ENCODE data around the gene SIRT7.
A peak's percentile ranks its signal among the peaks of the same experiment; 100 is the strongest.
"Not testable (repeated sequence)": the region's sequence is repeated elsewhere in the genome, so short reads cannot be mapped to it uniquely, and the experiment has no call there.

The SIRT7 gene

GRCh38 chr17:81920612-81921536 lies 2.9 kb upstream of the SIRT7 start:
- Histone ChIP-seq H3K4me1 (ENCODE audit: control insufficient read depth in 5 of 5, insufficient read depth in 5 of 5, low read length in 5 of 5) (peaks cover 8 to 86% (median 78%) of the 10 kb centered on the region in 5 donors), H3K4me3 (ENCODE audit: low read depth in 1 of 5, low read length in 5 of 5) (peak overlapping the region in 1 of 5 donors; percentile 21), H3K36me3 (ENCODE audit: control insufficient read depth in 5 of 5, insufficient read depth in 5 of 5, low read length in 5 of 5) (peaks cover 0 to 36% (median 22%) of the 10 kb centered on the region in 5 donors), H3K9ac (ENCODE audit: low read length in 5 of 5) (peak overlapping the region in 3 of 5 donors; percentile 9 to 41 (median 17)), H3K27ac (ENCODE audit: low read depth, low read length) (no peak overlapping the region), H3K9me3 (ENCODE audit: control insufficient read depth in 5 of 5, low read length in 5 of 5) (no peaks in the 10 kb centered on the region), H3K27me3 (ENCODE audit: control insufficient read depth in 5 of 5, insufficient read depth in 4 of 5, low read length in 5 of 5) (no peaks in the 10 kb centered on the region)

DNA sequence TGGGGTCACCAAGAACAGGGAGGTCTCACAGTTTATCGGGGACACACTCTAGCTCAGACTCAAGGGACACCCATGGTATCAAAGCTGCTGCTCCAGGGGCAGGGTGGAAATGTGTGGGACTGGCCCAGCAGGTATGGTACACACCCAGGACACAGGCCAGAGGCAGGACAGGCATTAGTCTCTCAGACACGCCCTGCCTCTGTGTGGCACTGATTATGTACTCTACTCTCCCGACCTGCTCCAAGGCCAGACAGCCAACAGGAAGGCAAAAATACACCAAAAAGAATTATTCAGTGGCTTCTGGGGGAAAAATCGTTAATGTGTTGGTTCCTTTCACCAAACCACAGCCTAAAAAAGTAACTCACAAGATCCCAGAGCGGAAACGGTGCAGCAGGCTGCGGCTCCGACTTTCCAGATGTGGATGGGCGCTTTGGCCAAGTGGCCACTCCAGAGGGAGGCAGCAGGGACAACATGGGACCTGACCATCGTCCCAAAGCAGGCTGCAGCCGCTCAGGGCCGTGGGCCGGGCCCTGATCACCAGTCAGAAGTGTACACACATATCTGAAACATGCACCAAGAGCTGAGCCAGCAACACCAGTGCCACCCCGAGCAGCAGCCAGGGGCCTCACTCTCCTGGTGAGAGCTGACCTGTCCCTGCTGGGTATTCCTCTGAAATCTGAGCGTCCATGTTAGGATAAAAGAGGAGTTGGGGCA lies 1.0 kb upstream of the SIRT7 start:
- no peaks in the 10 kb centered on the region for H3K9me3 ChIP-seq (ENCODE audit: control insufficient read depth in 5 of 5, low read length in 5 of 5)
- H3K4me1 ChIP-seq (ENCODE audit: control insufficient read depth in 5 of 5, insufficient read depth in 5 of 5, low read length in 5 of 5): peaks cover 5 to 69% (median 60%) of the 10 kb centered on the region in 5 donors
- H3K4me3 ChIP-seq (ENCODE audit: low read depth in 1 of 5, low read length in 5 of 5): no peak overlapping the region
- H3K36me3 ChIP-seq (ENCODE audit: control insufficient read depth in 5 of 5, insufficient read depth in 5 of 5, low read length in 5 of 5): peaks cover 0 to 55% (median 40%) of the 10 kb centered on the region in 5 donors
- no peak overlapping the region for H3K27ac ChIP-seq (ENCODE audit: low read depth, low read length)
- no peaks in the 10 kb centered on the region for H3K27me3 ChIP-seq (ENCODE audit: control insufficient read depth in 5 of 5, insufficient read depth in 4 of 5, low read length in 5 of 5)
- no peak overlapping the region for H3K9ac ChIP-seq (ENCODE audit: low read length in 5 of 5)

- peak overlapping the region in 4 of 5 donors; percentile 70 to 79 (median 75) for H3K4me3 ChIP-seq (ENCODE audit: low read depth in 1 of 5, low read length in 5 of 5)
Observed at GRCh38 chr17:81918333-81918669, 325 bp upstream of the SIRT7 start.

DNA sequence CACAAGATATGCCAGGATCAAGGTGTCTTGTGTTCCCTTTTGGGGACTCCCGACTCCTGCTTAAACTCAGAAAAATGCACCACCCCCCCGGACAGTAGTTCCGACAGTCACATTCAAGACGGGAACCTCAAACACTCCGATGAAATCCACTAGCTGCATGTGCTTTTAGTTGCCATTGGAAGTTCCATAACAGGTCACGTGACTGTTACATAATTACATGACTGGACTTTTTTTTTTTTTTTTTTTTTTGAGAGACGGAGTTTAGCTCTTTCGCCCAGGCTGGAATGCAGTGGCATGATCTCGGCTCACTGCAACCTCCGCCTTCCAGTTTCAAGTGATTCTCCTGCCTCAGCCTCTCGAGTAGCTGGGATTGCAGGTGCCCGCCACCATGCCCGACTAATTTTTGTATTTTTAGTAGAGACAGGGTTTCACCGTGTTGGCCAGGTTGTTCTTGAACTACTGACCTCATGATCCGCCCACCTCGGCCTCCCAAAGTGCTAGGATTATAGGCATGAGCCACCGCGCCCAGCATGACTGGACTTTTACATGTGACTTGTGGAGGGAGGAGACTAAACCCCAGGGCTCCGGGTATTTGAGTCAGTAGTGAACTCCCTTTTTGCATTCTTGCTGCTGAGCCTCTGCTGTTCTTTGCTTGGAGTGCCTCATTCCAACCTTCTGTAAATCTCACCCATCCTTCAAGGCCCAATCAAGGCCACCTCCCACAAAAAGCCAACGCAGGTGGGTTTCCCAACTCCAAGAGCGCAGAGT lies 1.6 kb downstream of the SIRT7 start:
- Histone ChIP-seq H3K4me3 (ENCODE audit: low read depth in 1 of 5, low read length in 5 of 5) (peak overlapping the region in 4 of 5 donors; percentile 68 to 79 (median 75)), H3K4me1 (ENCODE audit: control insufficient read depth in 5 of 5, insufficient read depth in 5 of 5, low read length in 5 of 5) (peaks cover 5 to 51% (median 38%) of the 10 kb centered on the region in 5 donors)

More at GRCh38 chr17:81918333-81918669, 325 bp upstream of the SIRT7 start:
- H3K36me3 ChIP-seq (ENCODE audit: control insufficient read depth in 5 of 5, insufficient read depth in 5 of 5, low read length in 5 of 5): peaks cover 0 to 62% (median 47%) of the 10 kb centered on the region in 5 donors
- H3K9me3 ChIP-seq (ENCODE audit: control insufficient read depth in 5 of 5, low read length in 5 of 5); H3K9ac ChIP-seq (ENCODE audit: low read length in 5 of 5); H3K27ac ChIP-seq (ENCODE audit: low read depth, low read length); H3K27me3 ChIP-seq (ENCODE audit: control insufficient read depth in 5 of 5, insufficient read depth in 4 of 5, low read length in 5 of 5): not testable (repeated sequence)
- H3K4me1 ChIP-seq (ENCODE audit: control insufficient read depth in 5 of 5, insufficient read depth in 5 of 5, low read length in 5 of 5): peaks cover 5 to 62% (median 54%) of the 10 kb centered on the region in 5 donors

DNA sequence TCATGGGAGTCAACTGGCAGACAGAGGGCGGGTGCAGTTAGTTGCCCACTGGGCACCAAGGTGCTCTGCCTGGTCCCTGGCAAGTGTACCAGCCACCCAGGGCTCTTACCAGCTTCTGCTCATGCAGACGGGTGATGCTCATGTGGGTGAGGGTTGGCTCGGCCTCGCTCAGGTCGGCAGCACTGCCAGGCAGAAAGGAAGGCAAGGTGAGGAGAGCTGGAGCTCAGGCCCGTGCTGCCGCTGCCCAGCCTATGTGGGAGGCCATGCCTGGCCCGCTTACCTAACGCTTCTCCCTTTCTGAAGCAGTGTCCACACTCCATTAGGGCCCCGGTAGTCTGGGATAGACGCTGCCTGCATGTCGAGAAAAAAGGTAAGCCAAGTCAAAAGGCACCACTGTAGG lies 2.6 kb downstream of the SIRT7 start:
- Histone ChIP-seq H3K9ac (ENCODE audit: low read length in 5 of 5) (no peak overlapping the region), H3K27ac (ENCODE audit: low read depth, low read length) (no peak overlapping the region), H3K27me3 (ENCODE audit: control insufficient read depth in 5 of 5, insufficient read depth in 4 of 5, low read length in 5 of 5) (no peaks in the 10 kb centered on the region), H3K9me3 (ENCODE audit: control insufficient read depth in 5 of 5, low read length in 5 of 5) (no peaks in the 10 kb centered on the region), H3K4me1 (ENCODE audit: control insufficient read depth in 5 of 5, insufficient read depth in 5 of 5, low read length in 5 of 5) (peaks cover 5 to 47% (median 32%) of the 10 kb centered on the region in 5 donors), H3K36me3 (ENCODE audit: control insufficient read depth in 5 of 5, insufficient read depth in 5 of 5, low read length in 5 of 5) (peaks cover 0 to 55% (median 45%) of the 10 kb centered on the region in 5 donors), H3K4me3 (ENCODE audit: low read depth in 1 of 5, low read length in 5 of 5) (no peak overlapping the region)

More for the DNA sequence above, 1.6 kb downstream of the SIRT7 start:
- Histone ChIP-seq H3K9me3 (ENCODE audit: control insufficient read depth in 5 of 5, low read length in 5 of 5) (no peaks in the 10 kb centered on the region), H3K9ac (ENCODE audit: low read length in 5 of 5) (peak overlapping the region in 2 of 5 donors; percentile 4 to 81), H3K36me3 (ENCODE audit: control insufficient read depth in 5 of 5, insufficient read depth in 5 of 5, low read length in 5 of 5) (peaks cover 0 to 64% (median 47%) of the 10 kb centered on the region in 5 donors), H3K27me3 (ENCODE audit: control insufficient read depth in 5 of 5, insufficient read depth in 4 of 5, low read length in 5 of 5) (no peaks in the 10 kb centered on the region), H3K27ac (ENCODE audit: low read depth, low read length) (no peak overlapping the region)

DNA sequence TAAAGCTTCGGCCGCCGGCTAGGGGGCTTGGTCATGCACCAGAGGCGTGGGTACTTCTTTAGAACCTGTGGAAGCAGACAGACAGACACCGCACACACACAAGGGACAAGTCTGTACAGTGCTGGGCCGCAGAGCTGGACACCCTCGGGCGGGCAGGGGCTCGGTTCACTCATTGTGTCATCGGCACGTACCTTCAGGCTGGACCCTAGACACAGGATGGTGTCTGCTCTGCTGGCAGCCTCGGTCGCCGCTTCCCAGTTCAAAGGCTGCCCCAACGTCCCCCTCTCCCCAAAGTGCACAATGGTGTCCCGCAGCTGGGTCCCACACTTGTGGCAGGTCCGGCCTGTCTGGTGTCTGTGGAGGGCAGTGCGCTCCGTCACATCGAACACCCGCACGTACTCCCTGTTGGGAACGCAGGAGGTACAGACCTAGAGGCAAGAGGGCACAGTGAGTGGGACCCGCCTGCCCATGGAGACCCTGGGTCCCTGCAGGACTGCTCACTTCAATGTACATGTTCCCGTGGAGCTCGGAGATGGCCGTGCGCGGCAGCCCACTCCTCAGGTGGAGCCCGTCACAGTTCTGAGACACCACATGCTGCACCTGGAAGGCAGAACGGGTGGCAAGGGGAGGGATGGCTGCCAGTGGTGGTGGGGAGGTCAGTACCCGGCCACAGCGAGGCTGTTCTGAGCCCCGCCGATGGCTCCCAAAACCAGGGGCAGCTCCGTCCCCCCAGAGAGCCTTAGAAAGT lies 3.7 kb downstream of the SIRT7 start:
- Histone ChIP-seq H3K4me1 (ENCODE audit: control insufficient read depth in 5 of 5, insufficient read depth in 5 of 5, low read length in 5 of 5) (peaks cover 7 to 46% (median 35%) of the 10 kb centered on the region in 5 donors), H3K9ac (ENCODE audit: low read length in 5 of 5) (no peak overlapping the region), H3K27ac (ENCODE audit: low read depth, low read length) (no peak overlapping the region), H3K36me3 (ENCODE audit: control insufficient read depth in 5 of 5, insufficient read depth in 5 of 5, low read length in 5 of 5) (peaks cover 0 to 46% (median 37%) of the 10 kb centered on the region in 5 donors), H3K4me3 (ENCODE audit: low read depth in 1 of 5, low read length in 5 of 5) (no peak overlapping the region), H3K9me3 (ENCODE audit: control insufficient read depth in 5 of 5, low read length in 5 of 5) (no peaks in the 10 kb centered on the region), H3K27me3 (ENCODE audit: control insufficient read depth in 5 of 5, insufficient read depth in 4 of 5, low read length in 5 of 5) (no peaks in the 10 kb centered on the region)

DNA sequence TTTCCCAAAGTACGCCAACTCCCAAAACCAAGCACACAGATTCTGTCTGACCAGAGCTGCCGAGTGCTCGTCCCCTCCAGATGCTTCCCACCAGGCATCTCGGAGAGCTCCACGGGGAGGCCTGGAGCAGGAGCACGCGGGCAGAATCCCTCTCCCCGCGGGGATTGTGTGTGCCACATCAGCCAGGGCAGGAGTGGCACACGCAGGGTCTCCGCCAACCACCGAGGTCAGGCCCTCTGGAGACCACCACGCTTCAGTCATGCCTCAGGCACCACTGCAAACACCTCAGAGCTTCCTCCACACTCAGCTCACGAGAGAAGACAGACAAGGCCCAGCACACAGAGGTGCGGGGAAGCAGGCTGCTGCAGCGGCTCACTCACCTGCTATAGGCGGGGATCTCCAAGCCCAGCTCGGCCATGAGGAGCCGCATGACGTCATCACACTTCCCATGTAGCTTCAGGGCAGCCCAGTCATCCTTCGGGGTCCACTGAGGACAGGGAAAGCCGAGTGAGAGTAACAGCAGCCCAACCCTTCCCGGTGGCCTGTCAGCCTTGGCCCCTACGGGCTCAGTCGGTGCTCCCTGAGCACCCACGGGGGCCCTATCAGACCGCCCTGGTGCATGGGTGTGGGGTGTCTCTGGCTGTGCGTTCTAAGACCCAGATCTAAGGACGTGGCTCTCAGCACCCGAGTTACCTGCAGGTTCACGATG lies 4.4 kb downstream of the SIRT7 start:
- H3K27ac ChIP-seq (ENCODE audit: low read depth, low read length): no peak overlapping the region
- H3K9me3 ChIP-seq (ENCODE audit: control insufficient read depth in 5 of 5, low read length in 5 of 5): no peaks in the 10 kb centered on the region
- no peak overlapping the region for H3K4me3 ChIP-seq (ENCODE audit: low read depth in 1 of 5, low read length in 5 of 5)
- peaks cover 0 to 45% (median 37%) of the 10 kb centered on the region in 5 donors for H3K36me3 ChIP-seq (ENCODE audit: control insufficient read depth in 5 of 5, insufficient read depth in 5 of 5, low read length in 5 of 5)
- no peaks in the 10 kb centered on the region for H3K27me3 ChIP-seq (ENCODE audit: control insufficient read depth in 5 of 5, insufficient read depth in 4 of 5, low read length in 5 of 5)
- peaks cover 7 to 43% (median 29%) of the 10 kb centered on the region in 5 donors for H3K4me1 ChIP-seq (ENCODE audit: control insufficient read depth in 5 of 5, insufficient read depth in 5 of 5, low read length in 5 of 5)
- no peak overlapping the region for H3K9ac ChIP-seq (ENCODE audit: low read length in 5 of 5)

GRCh38 chr17:81912441-81913309 lies 5.3 kb downstream of the SIRT7 start:
- Histone ChIP-seq H3K9me3 (ENCODE audit: control insufficient read depth in 5 of 5, low read length in 5 of 5) (no peaks in the 10 kb centered on the region), H3K36me3 (ENCODE audit: control insufficient read depth in 5 of 5, insufficient read depth in 5 of 5, low read length in 5 of 5) (peaks cover 0 to 54% (median 42%) of the 10 kb centered on the region in 5 donors), H3K4me1 (ENCODE audit: control insufficient read depth in 5 of 5, insufficient read depth in 5 of 5, low read length in 5 of 5) (peaks cover 7 to 38% (median 24%) of the 10 kb centered on the region in 5 donors), H3K27ac (ENCODE audit: low read depth, low read length) (no peak overlapping the region), H3K4me3 (ENCODE audit: low read depth in 1 of 5, low read length in 5 of 5) (no peak overlapping the region), H3K27me3 (ENCODE audit: control insufficient read depth in 5 of 5, insufficient read depth in 4 of 5, low read length in 5 of 5) (no peaks in the 10 kb centered on the region), H3K9ac (ENCODE audit: low read length in 5 of 5) (no peak overlapping the region)

Measured in subcutaneous abdominal adipose tissue (tissue), 5 donors.